Measurements from ENCODE around the gene HOXA10. TPM values are rescaled to one million over a fixed set of nuclear protein-coding genes. Genes with fewer than 3 reads are reported as not detected.

HOXA10 gene
- total RNA-seq, 4 donors from 2014 or later: 4.9 to 11.2 (median 6.7) TPM

- H3K4me3 ChIP-seq (ENCODE audit: low read depth, poor library complexity, severe bottlenecking): no peak overlapping the region
- WGBS, 2 donors: 84 to 97% methylated on average over 1 of the region's 1 CpG
- TF ChIP-seq CTCF (IDR thresholded peaks at IDR 0.05) (no peak), POLR2A (IDR thresholded peaks at IDR 0.05) (no peak)
- no peak for DNase-seq (ENCODE audit: low spot score in 2 of 2)
- intact Hi-C loops (cut with DNase I; ENCODE audit: low total_unique reads): no loop called here
Measured at GRCh38 chr7:27138472-27138871, 35.6 kb downstream of the HOXA10 start.

- WGBS, 2 donors: 80 to 83% methylated on average over 2 of the region's 2 CpGs
- TF ChIP-seq CTCF (IDR thresholded peaks at IDR 0.05) (no peak), POLR2A (IDR thresholded peaks at IDR 0.05) (no peak)
- no peak overlapping the region for H3K4me3 ChIP-seq (ENCODE audit: low read depth, poor library complexity, severe bottlenecking)
- DNase-seq (ENCODE audit: low spot score in 2 of 2): no peak
- intact Hi-C loops (cut with DNase I; ENCODE audit: low total_unique reads): no loop called here
Measured at GRCh38 chr7:27137640-27138315, 36.3 kb downstream of the HOXA10 start.

GRCh38 chr7:27134392-27134791 lies 39.7 kb downstream of the HOXA10 start:
- 18 to 24% methylated on average over 2 of the region's 2 CpGs for WGBS, 2 donors
- DNase-seq (ENCODE audit: low spot score in 2 of 2): peak in 1 of 2 donors; percentile 68
- TF ChIP-seq CTCF (IDR thresholded peaks at IDR 0.05) (no peak), POLR2A (IDR thresholded peaks at IDR 0.05) (no peak)
- intact Hi-C loops (cut with DNase I; ENCODE audit: low total_unique reads): no loop called here
- H3K4me3 ChIP-seq (ENCODE audit: low read depth, poor library complexity, severe bottlenecking): no peak overlapping the region

- no peak overlapping the region for H3K4me3 ChIP-seq (ENCODE audit: low read depth, poor library complexity, severe bottlenecking)
- TF ChIP-seq POLR2A (IDR thresholded peaks at IDR 0.05): no peak
- no peak for TF ChIP-seq CTCF (IDR thresholded peaks at IDR 0.05)
- intact Hi-C loops (cut with DNase I; ENCODE audit: low total_unique reads): no loop called here
- peak in 1 of 2 donors; percentile 70 for DNase-seq (ENCODE audit: low spot score in 2 of 2)
- WGBS, 2 donors: 75 to 81% methylated on average over 18 of the region's 18 CpGs
Measured at GRCh38 chr7:27133409-27134231, 40.5 kb downstream of the HOXA10 start.

- intact Hi-C loops (cut with DNase I; ENCODE audit: low total_unique reads): no loop called here
- TF ChIP-seq POLR2A (IDR thresholded peaks at IDR 0.05) (no peak), CTCF (IDR thresholded peaks at IDR 0.05) (no peak)
- 72 to 74% methylated on average over 6 of the region's 6 CpGs for WGBS, 2 donors
- no peak for DNase-seq (ENCODE audit: low spot score in 2 of 2)
- H3K4me3 ChIP-seq (ENCODE audit: low read depth, poor library complexity, severe bottlenecking): no peak overlapping the region
Measured at GRCh38 chr7:27132978-27133377, 41.1 kb downstream of the HOXA10 start.
